ENCODE results near the gene CCDC9.

Gene CCDC9

DNA sequence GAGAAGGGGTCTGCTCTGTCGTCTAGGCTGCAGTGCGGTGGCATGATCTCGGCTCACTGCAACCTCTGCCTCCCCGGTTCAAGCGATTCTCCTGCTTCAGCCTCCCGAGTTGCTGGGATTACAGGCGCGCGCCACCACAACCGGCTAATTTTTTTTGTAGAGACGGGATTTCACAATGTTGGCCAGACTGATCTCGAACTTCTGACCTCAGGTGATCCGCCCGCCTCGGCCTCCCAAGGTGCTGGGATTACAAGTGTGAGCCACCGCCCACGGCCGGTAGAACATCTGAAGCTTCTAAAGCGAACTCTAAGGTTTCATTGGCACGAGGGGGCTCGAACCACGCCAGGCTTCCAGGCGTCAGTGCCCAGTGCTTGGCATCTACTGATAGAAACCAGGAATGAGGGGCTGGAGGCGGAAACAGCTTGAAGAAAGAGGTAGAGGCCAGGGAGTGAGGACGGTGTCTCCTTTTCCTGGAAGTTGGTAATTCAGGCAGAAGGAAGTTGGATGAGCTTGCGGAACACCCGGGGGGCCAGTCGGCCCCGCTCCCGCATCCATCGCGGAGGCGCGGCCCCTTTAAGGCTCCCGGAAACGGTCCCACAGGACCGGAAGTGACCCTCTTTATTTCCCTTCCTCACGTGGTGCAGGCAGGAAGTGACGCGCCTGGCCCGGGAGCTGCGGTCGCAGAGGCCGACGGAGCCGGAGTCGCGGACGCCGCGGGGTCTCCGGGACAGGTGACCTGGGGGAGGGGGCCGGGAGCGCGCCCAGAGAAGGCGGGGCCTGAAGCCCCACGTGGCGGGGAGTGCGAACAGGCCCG is at the start of gene CCDC9:
CCDC9 (plus strand) TSS at position 647 of the 814 bp plus-strand sequence. CDS start 1,876 bp downstream, outside the sequence.
- DNase-seq (ENCODE audit: low read depth) = peak; percentile 94

DNA sequence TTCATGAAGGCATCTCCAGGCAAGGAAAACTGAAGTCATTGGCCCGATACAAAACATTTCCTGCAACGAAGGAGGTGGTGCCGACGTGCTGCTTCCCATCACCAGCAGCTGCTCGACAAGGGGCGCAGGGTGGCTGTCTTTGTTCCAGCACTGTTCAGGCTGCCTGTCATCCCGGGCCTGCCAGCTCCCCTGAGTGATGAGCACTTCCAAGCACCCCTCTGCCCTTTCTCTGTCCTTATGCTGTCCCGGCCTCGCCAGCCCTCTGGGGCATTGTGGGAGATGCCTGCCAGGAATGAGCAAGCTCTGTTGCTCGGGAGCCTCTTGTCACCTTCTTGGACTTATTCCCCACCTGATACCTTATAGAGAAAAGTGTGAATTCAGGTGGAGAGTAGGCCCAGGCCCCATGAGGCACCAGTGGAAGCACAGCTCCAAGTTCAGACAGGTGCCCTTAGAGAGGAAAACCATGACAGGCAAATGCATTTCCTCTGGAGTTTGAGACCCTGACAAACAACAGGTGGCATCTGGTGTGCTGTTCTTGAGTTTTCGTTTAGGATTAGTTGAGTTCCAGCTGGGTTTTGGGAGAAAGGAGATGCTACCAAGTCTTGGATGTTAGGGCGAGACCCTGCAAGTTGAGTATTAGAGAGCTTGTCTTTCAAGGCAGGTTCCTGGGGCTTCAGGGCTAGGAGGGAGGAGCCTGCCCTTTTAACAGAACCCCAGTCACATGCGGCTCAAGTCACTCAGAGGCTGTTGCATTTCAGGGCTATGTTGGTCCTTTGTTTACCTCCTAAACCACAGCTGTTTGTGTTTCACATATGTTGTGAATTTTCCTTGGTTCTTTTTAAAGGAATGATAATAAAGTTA is 46.8 kb upstream of the CCDC9 start:
- no peak for DNase-seq (ENCODE audit: low read depth)

DNA sequence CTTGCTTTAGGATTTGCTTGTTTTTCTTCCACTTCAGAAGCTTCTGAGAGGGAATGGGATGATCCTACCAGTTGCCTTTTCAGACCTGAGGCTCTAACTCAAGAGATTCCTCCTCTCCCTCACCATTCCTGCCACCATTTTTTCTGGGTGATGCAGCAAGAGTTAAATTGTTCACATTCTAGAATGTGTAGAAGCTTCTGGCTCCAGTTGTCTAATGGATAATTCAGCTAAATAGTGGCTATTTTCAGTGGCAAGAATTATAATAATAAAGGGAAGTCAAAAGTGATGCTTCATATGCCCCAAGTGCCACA is 46.2 kb upstream of the CCDC9 start:
- no peak for DNase-seq (ENCODE audit: low read depth)

DNA sequence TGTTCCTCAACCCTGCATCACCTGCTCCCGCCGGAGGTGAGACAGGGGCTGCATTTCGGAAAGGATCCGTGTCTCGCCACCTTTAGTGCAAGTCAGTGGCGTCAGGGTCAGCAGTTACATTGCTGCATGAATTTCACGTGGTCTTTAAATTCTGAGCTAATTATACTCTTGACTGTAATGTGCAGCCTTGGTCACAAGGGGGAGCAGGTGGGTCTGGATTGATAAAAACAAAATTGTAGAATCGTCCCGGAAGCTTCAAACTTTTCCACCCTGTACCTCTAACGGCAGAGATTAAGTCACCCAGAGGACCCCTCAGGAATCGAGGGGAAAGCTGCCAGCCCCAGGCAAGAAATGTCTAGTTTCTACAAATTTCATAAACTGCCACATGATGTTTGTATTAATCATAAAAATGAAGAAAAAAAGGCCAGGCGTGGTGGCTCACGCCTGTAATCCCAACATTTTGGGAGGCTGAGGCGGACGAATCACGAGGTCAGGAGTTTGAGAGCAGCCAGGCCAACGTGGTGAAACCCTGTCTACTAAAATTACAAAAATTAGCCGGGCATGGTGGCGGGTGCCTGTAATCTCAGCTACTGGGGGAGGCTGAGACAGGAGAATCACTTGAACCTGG is 45.5 kb upstream of the CCDC9 start:
- DNase-seq (ENCODE audit: low read depth) = peak; percentile 71

DNA sequence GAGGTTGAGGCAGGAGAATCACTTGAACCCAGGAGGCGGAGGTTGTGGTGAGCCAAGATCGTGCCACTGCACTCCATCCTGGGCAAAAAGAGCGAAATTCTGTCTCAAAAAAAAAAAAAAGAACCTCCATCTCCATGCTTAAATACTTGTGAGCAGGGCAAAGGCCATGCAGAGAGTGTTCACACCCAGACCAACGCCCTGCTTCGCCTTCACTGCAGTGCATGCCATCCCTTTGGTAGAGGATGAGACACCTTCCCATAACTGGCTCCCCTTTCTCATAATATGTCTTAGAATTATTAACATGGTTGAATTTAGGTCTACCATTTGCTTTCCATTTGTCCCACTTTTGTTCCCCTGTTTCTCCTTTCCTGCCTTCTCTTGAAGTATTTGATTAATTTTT is 40.7 kb upstream of the CCDC9 start:
- no peak for DNase-seq (ENCODE audit: low read depth)

DNA sequence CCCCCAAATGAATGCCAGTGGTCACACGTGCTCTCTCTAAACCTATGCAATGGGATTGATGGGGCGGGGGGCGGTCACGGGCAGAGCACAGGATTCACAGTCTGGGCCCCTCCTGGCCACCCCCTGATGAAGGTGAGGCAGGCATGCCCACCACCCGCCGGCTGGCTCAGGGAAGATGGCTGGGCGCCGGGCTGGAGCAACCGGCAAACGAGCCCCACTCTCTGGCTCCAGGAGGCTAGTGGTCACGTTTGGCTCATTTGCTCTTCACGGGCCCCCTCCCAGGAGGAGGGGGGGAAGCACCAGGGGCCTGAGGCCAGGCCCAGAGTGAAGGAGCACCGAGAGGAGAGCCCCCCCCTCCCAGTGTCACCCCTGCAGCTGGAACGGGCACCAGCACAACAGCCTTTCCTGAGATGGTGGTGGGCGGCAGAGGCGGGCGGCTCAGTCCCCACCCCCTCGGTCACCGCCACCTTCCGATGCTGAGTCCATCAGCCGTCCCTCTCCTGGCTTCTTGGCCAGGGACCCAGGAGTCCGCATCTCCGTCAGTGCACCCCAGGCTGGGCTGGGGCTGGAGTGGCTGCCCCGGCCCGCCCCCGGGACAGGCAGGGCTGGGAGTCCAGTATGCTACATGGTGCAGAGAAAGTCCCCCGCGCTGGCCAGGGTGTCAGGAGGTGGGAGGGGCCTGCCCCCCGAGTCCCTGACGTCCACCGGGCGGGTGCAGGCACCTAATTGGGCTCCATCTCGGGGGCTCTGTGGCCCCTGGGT is 35.1 kb upstream of the CCDC9 start:
- DNase-seq (ENCODE audit: low read depth) = no peak

DNA sequence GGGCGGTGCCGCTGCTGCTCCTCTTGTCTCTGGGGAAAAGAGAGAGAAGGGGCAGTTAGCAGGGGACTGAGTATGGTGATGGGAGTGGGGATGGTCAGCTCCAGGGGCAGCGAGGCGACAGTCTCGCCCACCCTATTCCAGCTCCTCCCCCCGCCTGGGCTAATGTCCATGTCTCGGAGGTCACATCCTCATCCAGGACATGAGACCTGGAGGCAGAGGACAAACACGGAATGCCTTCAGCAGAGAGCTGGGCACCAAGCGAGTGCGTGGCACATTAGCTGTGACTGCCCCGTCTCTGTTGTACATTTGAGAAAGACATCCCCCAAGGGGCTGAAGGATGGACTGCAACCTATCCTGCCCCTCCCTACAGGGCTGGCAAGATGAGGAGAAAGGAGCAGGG is 34.4 kb upstream of the CCDC9 start:
- no peak for DNase-seq (ENCODE audit: low read depth)

DNA sequence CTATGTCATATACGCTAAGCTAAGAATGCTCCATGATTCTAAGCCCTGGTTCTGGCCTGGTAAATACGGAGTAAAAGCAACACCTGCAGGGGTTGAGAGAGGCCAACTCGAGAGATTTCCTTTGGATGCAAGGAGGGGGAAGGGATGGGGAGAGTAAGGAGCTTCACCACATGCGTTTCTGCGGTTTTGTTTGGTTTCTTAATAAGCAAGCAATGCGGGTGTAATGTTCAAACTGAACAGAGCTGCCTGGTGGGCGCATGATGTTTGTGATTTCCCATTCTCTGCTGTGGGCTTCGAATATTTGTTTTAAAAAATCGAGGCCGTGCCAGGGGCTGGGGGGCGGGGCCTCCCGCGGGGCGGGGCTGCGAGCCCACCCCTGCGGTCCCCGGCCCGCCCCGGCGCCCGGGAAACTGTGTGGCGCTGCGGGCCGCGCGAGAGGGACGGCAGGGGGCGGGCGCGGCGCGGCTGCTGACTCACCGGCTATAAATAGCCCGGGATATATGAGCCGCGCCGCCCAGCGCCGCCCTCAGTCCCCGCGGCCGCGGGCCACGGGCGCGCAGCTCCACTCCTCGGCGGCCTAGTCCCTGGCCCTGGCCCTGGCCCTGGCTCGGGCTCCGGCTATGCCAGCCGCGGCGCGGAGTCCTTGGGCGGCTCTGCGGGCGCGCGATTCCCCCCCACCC is 30.4 kb upstream of the CCDC9 start:
- DNase-seq (ENCODE audit: low read depth) = peak; percentile 75

DNA sequence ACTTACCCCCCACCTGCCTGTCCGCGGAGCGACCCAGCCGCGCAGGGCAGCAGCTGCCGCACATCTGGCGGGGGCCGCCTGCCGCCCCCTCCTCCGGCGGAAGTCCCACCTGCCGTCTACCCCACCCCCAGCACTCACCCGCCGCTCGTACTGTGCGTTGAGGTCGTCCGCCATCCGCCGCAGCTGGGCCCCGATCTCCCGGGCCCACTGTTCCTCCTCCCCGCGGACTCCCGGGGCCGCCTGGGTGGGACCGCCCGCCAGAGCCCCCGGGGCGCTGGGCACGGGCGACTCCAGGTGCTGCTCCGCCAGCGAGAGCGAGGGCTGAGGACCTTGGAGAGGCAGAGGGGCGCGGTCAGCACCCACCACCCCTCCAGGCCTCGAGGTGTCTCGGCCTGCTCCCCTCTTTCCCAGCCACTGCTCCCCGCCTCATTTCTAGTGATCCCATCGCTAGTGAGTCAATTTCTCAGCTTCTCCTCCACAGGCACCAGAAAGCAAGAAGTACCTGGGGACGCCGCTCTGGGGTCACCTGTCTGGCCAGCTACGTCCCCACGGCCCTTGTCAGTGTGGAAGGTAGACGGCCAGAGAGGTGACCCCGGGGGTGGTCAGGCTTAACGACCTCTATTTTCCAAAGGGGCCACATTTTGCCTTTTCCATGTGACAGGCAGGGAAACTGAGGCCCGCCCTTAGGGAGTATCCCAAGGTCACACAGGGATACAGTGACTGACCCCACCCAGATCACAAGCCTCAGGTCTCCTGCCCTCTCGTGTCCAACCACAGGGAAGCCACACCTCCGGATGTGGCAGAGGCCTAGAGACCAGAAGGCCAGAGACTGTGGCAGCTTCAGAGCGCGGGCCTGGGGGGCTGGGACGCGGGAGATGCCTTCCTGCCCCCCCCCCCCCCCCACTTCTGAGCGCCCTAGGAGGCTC is 29.6 kb upstream of the CCDC9 start:
- DNase-seq (ENCODE audit: low read depth) = no peak

DNA sequence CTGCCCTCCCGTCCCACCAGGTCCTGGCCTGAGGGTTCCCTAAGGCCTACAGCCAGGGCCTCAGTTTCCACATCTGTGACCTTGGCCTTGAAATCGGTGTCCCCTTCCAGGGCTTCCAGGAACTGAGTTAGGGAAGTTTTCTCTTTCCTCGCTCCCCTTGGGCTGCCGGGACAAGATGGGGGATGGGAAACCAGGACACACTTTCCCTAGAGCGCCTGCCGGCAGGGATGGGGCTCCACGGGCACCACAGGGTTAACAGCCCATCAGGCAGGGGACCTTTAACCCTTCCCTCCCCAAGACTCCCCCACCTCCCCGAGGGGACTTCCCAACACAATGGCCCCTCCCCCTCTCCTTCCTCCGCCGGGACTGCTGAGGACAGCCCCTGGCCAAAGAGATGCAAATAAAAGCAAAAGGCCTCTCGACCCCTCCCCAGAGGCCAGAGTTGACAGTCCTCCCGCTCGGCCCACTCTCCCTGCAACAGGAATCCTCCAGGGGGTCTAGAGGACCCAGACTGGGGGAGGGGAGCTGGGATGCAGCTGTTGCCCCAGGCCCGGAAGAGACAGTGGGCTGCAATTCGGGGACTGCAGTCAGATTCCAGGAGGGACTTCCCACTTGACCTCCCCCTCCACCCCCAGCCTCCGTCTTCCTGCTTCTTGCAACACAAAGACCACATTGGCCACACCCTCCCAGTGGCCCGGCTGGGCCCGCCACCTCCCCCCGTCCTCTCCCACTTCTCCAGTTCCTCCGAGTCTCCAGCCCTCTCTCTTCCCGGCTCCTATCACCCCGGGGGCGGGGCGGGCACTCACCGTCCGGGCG is 28.8 kb upstream of the CCDC9 start:
- no peak for DNase-seq (ENCODE audit: low read depth)

DNA sequence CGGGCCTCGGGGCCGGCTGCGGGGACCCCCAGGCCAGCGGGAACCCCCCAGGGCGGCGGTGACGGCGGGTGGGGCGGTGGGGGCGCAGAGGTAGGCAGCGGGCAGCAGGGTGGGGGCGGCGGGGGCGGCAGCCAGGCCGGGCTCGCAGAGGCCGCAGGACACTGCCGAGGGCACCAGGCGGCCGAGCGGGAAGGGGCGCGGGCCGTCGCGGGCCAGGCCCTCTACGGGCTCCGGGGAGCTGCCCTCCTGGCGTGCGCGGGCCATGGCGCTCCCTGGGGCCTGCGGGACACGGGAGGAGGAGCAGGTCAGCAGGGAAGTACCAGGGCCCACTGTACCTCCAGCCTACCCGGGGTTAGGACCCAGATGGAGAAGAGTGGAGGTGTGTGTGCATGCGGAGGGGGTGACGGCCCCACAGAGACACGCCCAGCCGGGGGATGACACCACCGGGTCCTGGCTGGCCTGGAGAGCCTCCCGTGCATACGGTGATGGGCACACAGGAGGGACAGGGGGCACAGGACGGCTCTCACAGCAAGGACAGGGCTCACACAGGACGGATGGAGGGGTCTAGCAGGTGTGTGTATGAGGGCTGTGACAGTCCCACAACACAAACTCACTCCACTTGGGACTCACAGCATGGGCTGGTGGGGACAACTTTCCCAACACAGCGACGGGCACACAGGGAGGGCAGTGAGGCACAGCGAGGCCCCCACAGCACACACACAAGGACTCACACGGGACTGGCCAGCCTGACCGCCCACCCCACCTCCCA is 28.0 kb upstream of the CCDC9 start:
- no peak for DNase-seq (ENCODE audit: low read depth)

DNA sequence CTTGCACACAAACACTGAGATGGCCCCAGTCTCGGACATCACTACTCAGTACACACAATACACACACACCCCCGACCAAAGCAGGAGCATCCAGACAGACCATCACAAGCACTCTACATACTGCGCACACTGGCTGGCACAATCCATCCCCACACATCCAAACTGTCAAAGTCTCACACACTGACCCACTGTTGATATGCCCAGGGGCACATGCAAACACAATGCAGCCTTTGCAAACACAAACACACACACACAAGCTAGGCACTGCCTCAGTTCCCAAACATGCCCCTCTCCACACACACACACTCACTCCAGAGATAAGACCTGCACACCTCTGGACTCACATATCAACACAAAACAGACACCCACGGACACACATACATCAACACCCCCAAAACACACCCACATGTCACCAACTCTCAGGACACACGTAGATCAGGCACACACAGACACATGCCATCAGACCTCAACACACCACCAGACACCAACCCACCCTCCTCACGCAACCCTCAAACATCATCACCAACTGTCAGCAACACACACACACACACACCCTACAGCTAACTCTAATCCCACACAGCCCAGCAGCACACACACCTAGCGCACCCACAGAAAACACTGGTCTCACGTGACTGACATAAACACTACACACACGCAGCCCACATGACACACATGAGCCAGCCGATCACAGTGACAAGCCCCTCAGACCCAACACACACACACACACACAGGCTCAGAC is 27.2 kb upstream of the CCDC9 start:
- DNase-seq (ENCODE audit: low read depth) = no peak

DNA sequence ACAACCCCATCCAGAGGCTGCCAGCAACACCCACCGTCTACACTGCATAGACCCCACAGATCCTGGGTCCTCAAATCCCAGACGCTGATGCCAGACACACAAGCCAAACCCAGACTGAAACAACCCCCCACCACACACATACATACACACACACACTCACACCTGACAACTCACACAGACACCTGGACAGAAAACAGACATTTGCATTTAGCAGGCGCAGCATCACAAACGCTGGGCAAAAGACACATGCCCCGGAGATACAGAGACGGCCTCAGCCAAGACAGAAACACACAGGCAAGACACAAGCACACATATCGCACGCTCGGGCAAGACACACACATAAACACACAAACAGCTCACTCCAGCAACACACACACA is 26.7 kb upstream of the CCDC9 start:
- no peak for DNase-seq (ENCODE audit: low read depth)

DNA sequence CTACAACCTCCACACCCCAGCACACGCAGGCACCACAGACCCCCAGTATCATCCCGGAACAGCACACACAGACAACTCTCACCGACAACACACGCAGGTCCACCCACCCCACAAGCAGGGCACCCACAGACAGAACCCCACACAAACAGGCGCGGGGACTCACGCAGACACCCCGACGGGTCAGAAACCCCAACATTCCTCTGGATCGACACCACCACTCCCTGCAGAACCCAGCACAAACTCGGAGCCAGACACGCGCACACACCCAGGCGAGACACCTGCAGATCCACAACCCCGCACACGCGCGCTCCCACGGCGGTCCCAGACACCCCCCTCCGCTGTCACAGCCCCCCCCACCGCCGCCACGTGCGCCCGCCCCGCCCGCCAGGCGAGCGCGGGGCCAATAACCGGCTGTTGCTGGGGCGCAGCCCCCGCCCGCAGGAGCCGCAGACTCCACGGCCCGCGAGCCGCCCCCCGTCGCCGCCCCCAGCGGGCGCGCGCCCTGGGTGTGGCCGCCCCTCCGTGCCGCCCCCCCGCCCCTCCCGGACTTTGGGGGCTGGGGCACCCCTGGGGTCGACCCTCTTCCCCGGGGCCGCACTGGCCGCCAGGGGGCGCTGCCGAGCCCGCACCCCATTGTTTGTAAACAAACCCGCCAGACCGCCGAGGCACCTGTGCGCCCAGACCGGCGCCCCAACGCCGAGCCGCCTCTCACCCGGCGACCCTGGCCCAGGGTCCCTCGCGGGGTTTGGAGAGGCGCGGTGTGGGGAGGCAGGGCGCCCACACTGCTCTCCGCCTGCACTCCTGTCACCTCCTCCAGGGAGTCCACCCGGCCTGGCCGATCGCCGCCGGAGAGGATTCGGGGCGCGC is 26.0 kb upstream of the CCDC9 start:
- peak; percentile 62 for DNase-seq (ENCODE audit: low read depth)

DNA sequence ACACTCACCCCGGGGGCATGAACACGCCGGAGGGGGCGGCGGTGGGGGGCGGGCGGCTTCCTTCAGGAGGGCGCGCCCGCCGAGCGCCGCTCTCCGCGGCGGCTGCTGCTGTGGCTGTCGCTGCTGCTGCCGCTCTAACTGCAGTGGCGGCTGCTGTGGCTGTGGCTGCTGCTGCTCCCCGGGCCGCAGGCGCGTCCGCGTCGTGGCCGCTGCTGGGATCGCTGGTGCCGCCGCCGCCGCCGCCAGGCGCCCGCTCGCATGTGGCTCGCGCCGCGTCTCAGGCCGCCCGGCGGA is 25.5 kb upstream of the CCDC9 start, which contains the start of gene BBC3:
BBC3 (minus strand) TSS at position 279 of the 294 bp plus-strand sequence. CDS start 2,768 bp downstream, outside the sequence.
- DNase-seq (ENCODE audit: low read depth) = no peak

DNA sequence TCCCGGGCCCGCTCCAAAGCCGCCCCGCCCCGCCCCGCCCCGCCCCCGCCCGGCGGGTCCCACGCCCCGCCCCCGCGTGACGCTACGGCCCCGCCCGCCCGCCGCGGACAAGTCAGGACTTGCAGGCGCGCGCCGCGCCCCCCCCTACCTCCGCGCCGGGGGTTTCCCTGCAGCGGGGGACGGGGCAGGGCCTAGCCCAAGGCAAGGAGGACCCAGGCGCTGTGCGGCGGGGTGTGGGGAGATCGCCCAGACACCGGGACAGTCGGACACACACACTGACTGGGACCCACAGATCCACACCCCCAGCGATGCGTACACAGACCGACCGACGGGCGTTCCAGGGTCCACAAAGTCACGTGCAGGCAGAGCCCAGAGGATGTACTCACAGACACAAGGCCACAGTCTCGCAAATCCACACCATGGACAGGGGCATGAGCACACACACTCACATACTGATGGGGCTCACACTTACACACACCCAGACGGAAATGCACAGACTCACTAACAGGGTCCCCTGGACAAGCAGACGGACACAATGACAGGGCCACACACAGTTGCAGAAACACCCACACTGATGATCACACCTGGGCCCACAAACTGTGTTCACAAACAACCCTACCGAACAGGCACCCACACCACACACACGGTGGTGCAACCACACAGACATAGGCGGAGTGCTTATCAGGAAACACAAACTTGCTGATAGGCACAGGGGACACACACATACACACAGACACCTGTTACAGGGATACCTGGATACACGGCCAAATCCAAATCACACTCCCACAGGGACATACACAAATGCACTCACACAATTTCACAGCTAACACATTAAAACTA is 24.9 kb upstream of the CCDC9 start:
- DNase-seq (ENCODE audit: low read depth) = peak; percentile 80
